NCI-H748 (cell line): ENCODE results near the gene PACRG.
A peak's percentile ranks its signal among the peaks of the same experiment; 100 is the strongest.
"Not testable (repeated sequence)": the region's sequence is repeated elsewhere in the genome, so short reads cannot be mapped to it uniquely, and the experiment has no call there.

Source experiments
- DNase-seq: peaks from one replicate; lab custom pipeline; 2025; ENCODE audit not compliant: unreplicated experiment; lab: John Stamatoyannopoulos, UW

PACRG gene

GRCh38 chr6:162922563-162923166, 194.9 kb downstream of the PACRG start:
- peak; percentile 11 for DNase-seq

- no peak for DNase-seq
Observed at GRCh38 chr6:162934844-162935243, 207.1 kb downstream of the PACRG start.

GRCh38 chr6:162940426-162940825, 212.7 kb downstream of the PACRG start:
- DNase-seq = no peak

GRCh38 chr6:162941128-162941527, 213.4 kb downstream of the PACRG start:
- DNase-seq = no peak

GRCh38 chr6:162942866-162943265, 215.1 kb downstream of the PACRG start:
- no peak for DNase-seq

- DNase-seq = no peak
Observed at GRCh38 chr6:162943369-162943768, 215.6 kb downstream of the PACRG start.

- peak; percentile 37 for DNase-seq
Observed at GRCh38 chr6:162951164-162951743, 223.5 kb downstream of the PACRG start.

- DNase-seq = no peak
Observed at GRCh38 chr6:162952423-162952822, 224.6 kb downstream of the PACRG start.

- DNase-seq = no peak
Observed at GRCh38 chr6:162957062-162957461, 229.3 kb downstream of the PACRG start.

GRCh38 chr6:162960679-162961457, 233.1 kb downstream of the PACRG start:
- no peak for DNase-seq

- DNase-seq = no peak
Observed at GRCh38 chr6:162962093-162962492, 234.3 kb downstream of the PACRG start.

- no peak for DNase-seq
Observed at GRCh38 chr6:162963861-162964260, 236.1 kb downstream of the PACRG start.

- no peak for DNase-seq
Observed at GRCh38 chr6:162964488-162965140, 236.8 kb downstream of the PACRG start.

- DNase-seq = no peak
Observed at GRCh38 chr6:162965366-162965765, 237.6 kb downstream of the PACRG start.

- no peak for DNase-seq
Observed at GRCh38 chr6:162970246-162970645, 242.5 kb downstream of the PACRG start.

GRCh38 chr6:162971356-162971755, 243.6 kb downstream of the PACRG start:
- DNase-seq = no peak

- DNase-seq = no peak
Observed at GRCh38 chr6:162973151-162973872, 245.5 kb downstream of the PACRG start.

GRCh38 chr6:162973980-162974379, 246.2 kb downstream of the PACRG start:
- DNase-seq = no peak

GRCh38 chr6:162974685-162975084, 246.9 kb downstream of the PACRG start:
- DNase-seq = no peak

GRCh38 chr6:162976141-162976540, 248.4 kb downstream of the PACRG start:
- DNase-seq = no peak

- not testable (repeated sequence) for DNase-seq
Observed at GRCh38 chr6:162983234-162983633, 255.5 kb downstream of the PACRG start.
